IMR-90 (cell line): ENCODE measurements around the gene TLR3.

Experiments
- CEBPB ChIP-seq: IDR thresholded peaks from 2 replicates; pipeline ENCODE4 v1.6.1; 2012; ENCODE audit warnings: low read depth, low read length, improper control_type of control experiment
- FOS ChIP-seq: fragments of 150-350 bp; IDR thresholded peaks from 2 replicates; pipeline ENCODE4 v1.6.1; 2016; ENCODE audit warnings: low read depth, low read length
- MAFK ChIP-seq: IDR thresholded peaks from 2 replicates; pipeline ENCODE4 v1.6.1; 2012; ENCODE audit warnings: low read depth, low read length, improper control_type of control experiment
- POLR2A ChIP-seq: IDR thresholded peaks from 2 replicates; pipeline ENCODE4 v1.6.1; 2012; ENCODE audit warnings: mild to moderate bottlenecking, low read depth, low read length
- TF ChIP-seq, protein P1 (sequence below): conservative IDR thresholded peaks from 2 replicates; pipeline ENCODE4 v1.5.1; 2012; ENCODE audit warnings: mild to moderate bottlenecking, low read depth, low read length, improper control_type of control experiment
- TF ChIP-seq, protein P2 (sequence below): fragments of 150-350 bp; IDR thresholded peaks from 2 replicates; pipeline ENCODE4 v1.6.1; 2017; ENCODE audit warnings: mild to moderate bottlenecking, antibody characterized with exemption, low read length, low read depth

DNA sequence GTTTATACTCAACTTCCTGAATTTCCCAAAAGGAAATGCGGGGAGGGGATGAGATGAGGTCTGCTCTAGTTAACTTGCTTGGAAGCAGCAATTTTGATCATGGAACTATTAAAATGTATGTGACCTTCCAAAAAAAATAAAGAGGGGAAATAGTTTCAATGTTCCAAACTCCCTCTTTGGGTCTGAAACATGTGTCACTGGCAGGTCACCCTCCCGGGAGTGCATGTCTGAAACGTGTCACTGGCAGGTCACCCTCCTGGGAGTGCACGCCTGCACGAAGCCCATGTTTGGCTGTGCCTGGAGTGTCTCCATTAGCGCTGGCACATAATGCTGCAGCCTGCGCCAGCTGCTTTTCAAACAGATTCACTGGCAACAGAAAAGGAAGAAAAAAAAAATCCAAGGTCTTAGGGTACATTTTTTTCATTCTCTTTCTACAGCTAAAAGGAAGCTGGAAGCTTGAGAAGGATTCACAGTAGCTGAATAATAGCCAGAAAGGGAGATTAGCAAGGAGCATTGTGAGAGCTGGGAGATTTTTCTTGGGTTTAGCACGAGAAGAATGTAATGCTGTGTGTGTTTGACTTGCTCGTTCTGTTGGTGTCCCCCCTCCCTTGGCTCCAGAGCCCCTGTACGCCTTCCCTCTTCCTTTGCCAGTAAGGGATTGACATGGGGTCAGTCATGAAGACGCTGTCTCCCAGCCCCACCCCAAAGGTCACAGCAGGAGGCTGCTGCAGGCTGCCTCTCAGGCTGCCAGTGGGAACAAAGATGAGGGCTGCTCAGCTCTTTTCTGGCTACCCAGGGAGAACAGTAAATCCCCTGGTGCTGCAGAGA is 39.2 kb upstream of the TLR3 start:
- TF ChIP-seq, protein P1, sequence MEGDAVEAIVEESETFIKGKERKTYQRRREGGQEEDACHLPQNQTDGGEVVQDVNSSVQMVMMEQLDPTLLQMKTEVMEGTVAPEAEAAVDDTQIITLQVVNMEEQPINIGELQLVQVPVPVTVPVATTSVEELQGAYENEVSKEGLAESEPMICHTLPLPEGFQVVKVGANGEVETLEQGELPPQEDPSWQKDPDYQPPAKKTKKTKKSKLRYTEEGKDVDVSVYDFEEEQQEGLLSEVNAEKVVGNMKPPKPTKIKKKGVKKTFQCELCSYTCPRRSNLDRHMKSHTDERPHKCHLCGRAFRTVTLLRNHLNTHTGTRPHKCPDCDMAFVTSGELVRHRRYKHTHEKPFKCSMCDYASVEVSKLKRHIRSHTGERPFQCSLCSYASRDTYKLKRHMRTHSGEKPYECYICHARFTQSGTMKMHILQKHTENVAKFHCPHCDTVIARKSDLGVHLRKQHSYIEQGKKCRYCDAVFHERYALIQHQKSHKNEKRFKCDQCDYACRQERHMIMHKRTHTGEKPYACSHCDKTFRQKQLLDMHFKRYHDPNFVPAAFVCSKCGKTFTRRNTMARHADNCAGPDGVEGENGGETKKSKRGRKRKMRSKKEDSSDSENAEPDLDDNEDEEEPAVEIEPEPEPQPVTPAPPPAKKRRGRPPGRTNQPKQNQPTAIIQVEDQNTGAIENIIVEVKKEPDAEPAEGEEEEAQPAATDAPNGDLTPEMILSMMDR, result no peak
- TF ChIP-seq, protein P2, sequence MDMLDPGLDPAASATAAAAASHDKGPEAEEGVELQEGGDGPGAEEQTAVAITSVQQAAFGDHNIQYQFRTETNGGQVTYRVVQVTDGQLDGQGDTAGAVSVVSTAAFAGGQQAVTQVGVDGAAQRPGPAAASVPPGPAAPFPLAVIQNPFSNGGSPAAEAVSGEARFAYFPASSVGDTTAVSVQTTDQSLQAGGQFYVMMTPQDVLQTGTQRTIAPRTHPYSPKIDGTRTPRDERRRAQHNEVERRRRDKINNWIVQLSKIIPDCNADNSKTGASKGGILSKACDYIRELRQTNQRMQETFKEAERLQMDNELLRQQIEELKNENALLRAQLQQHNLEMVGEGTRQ, result no peak
- TF ChIP-seq POLR2A, result no peak
- TF ChIP-seq FOS, result no peak
- TF ChIP-seq CEBPB, result no peak
- no peak for TF ChIP-seq MAFK
